ENCODE results near the gene CAPN11.
"Not testable (repeated sequence)": the region's sequence is repeated elsewhere in the genome, so short reads cannot be mapped to it uniquely, and the experiment has no call there.

CAPN11 gene

DNA sequence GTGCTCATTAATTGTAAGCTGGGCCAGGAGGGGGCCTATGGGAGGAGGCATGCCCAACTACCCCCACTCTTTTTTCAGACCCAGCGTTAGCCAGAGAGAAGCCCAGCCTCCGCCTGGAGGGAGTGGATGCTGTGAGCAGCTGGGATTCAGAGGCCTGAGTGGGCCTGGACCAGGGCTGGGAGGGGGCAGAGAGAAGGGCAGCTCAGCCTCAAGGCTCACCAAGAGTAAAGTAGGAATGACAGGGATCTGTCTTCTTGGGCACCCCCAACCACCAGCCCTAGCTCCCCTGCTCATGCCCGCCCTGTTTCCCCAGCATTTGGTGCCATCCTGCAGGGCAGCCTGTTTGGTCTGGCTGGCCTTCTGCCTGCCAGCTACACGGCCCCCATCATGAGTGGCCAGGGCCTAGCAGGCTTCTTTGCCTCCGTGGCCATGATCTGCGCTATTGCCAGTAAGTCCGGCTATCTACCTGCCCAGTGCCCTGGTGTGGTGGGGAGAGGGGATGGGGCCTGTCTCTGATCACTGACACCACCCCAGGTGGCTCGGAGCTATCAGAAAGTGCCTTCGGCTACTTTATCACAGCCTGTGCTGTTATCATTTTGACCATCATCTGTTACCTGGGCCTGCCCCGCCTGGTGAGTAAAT lies 71.5 kb downstream of the CAPN11 start:
- no peak for DNase-seq (ENCODE audit: low read depth, low spot score)

DNA sequence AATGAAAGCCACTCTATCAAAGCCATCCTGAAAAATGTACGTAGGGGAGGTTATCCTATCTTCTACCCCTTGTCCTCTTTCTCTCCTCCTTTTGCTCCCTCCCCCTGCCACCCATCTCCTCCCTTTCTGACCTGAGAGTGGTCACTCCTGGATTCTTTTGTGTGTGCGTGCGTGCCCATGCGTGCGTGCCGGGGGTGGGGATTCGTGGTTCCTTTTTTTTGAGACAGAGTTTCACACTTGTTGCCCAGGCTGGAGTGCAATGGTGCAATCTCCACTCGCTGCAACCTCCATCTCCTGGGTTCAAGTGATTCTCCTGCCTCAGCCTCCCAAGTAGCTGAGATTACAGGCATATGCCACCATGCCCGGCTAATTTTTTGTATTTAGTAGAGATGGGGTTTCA lies 72.8 kb downstream of the CAPN11 start:
- Histone ChIP-seq H3K4me1 (ENCODE audit: insufficient read depth, insufficient read length) (peaks cover 15% of the 10 kb centered on the region), H3K36me3 (ENCODE audit: insufficient read depth, insufficient read length, low read length) (peaks cover 59% of the 10 kb centered on the region)
- H3K9ac ChIP-seq (ENCODE audit: insufficient read length, low read depth) = not testable (repeated sequence)

More for the DNA sequence above, 71.5 kb downstream of the CAPN11 start:
- no peak overlapping the region for H3K4me3 ChIP-seq (ENCODE audit: insufficient read length, low read depth)
- H3K4me1 ChIP-seq (ENCODE audit: insufficient read depth, insufficient read length) = peaks cover 23% of the 10 kb centered on the region
- no peaks in the 10 kb centered on the region for H3K27me3 ChIP-seq (ENCODE audit: insufficient read depth, insufficient read length)
- TF ChIP-seq YY1 (IDR thresholded peaks at IDR 0.05; ENCODE audit: insufficient read depth, insufficient read length) (no peak), ZNF274 (IDR thresholded peaks at IDR 0.05; ENCODE audit: low read depth, low read length) (no peak), SUZ12 (IDR thresholded peaks at IDR 0.05; ENCODE audit: extremely low read depth, insufficient read depth, insufficient read length) (no peak)
- no peaks in the 10 kb centered on the region for H3K9me3 ChIP-seq (ENCODE audit: insufficient read depth, low read length)
- peaks cover 54% of the 10 kb centered on the region for H3K36me3 ChIP-seq (ENCODE audit: insufficient read depth, insufficient read length, low read length)
- H3K9ac ChIP-seq (ENCODE audit: insufficient read length, low read depth) = no peak overlapping the region

DNA sequence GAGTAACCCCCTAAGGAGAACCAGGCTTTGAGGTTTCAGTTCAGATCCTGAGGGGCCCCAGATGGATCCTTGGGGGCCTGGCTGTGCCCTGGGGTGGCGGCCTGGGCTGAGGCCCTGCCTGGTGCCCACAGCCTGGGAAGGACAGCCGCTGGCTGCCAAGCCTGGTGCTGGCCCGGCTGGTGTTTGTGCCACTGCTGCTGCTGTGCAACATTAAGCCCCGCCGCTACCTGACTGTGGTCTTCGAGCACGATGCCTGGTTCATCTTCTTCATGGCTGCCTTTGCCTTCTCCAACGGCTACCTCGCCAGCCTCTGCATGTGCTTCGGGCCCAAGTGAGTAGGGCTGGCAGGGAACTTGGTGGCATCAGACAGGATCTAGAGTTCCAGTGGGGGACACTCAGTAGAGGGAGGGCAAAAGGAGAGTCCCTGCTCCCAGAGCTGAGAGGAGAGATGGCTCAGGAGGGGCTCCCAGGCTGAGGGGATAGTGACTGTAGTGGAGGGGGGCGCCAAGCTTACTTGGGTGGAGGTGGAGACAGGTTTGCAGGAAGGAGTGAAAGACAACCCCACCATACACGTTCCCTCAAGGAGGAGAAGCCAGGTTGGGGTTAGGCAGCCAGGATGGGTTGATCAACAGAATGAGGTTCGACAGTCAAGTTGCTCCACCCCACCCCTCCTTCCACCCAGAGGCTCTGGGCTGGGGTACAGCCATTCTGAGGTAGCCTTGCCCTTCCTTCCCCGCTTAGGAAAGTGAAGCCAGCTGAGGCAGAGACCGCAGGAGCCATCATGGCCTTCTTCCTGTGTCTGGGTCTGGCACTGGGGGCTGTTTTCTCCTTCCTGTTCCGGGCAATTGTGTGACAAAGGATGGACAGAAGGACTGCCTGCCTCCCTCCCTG lies 74.3 kb downstream of the CAPN11 start:
- no peak for DNase-seq (ENCODE audit: low read depth, low spot score)
- peaks cover 59% of the 10 kb centered on the region for H3K36me3 ChIP-seq (ENCODE audit: insufficient read depth, insufficient read length, low read length)

More for the DNA sequence above, 72.8 kb downstream of the CAPN11 start:
- not testable (repeated sequence) for H3K27me3 ChIP-seq (ENCODE audit: insufficient read depth, insufficient read length); H3K4me3 ChIP-seq (ENCODE audit: insufficient read length, low read depth); H3K9me3 ChIP-seq (ENCODE audit: insufficient read depth, low read length); DNase-seq (ENCODE audit: low read depth, low spot score)

DNA sequence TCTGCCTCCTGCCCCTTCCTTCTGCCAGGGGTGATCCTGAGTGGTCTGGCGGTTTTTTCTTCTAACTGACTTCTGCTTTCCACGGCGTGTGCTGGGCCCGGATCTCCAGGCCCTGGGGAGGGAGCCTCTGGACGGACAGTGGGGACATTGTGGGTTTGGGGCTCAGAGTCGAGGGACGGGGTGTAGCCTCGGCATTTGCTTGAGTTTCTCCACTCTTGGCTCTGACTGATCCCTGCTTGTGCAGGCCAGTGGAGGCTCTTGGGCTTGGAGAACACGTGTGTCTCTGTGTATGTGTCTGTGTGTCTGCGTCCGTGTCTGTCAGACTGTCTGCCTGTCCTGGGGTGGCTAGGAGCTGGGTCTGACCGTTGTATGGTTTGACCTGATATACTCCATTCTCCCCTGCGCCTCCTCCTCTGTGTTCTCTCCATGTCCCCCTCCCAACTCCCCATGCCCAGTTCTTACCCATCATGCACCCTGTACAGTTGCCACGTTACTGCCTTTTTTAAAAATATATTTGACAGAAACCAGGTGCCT lies 75.0 kb downstream of the CAPN11 start:
- Histone ChIP-seq H3K27me3 (ENCODE audit: insufficient read depth, insufficient read length) (no peaks in the 10 kb centered on the region), H3K9ac (ENCODE audit: insufficient read length, low read depth) (peak overlapping the region; percentile 11), H3K4me3 (ENCODE audit: insufficient read length, low read depth) (no peak overlapping the region), H3K4me1 (ENCODE audit: insufficient read depth, insufficient read length) (peaks cover 10% of the 10 kb centered on the region), H3K36me3 (ENCODE audit: insufficient read depth, insufficient read length, low read length) (peaks cover 59% of the 10 kb centered on the region), H3K9me3 (ENCODE audit: insufficient read depth, low read length) (no peaks in the 10 kb centered on the region)
- no peak for DNase-seq (ENCODE audit: low read depth, low spot score)
- TF ChIP-seq YY1 (IDR thresholded peaks at IDR 0.05; ENCODE audit: insufficient read depth, insufficient read length) (no peak), SUZ12 (IDR thresholded peaks at IDR 0.05; ENCODE audit: extremely low read depth, insufficient read depth, insufficient read length) (no peak), ZNF274 (IDR thresholded peaks at IDR 0.05; ENCODE audit: low read depth, low read length) (no peak)

More for the DNA sequence above, 74.3 kb downstream of the CAPN11 start:
- H3K4me1 ChIP-seq (ENCODE audit: insufficient read depth, insufficient read length) = peaks cover 10% of the 10 kb centered on the region
- no peaks in the 10 kb centered on the region for H3K27me3 ChIP-seq (ENCODE audit: insufficient read depth, insufficient read length)
- H3K9ac ChIP-seq (ENCODE audit: insufficient read length, low read depth) = no peak overlapping the region
- H3K4me3 ChIP-seq (ENCODE audit: insufficient read length, low read depth) = no peak overlapping the region
- no peaks in the 10 kb centered on the region for H3K9me3 ChIP-seq (ENCODE audit: insufficient read depth, low read length)
- TF ChIP-seq YY1 (IDR thresholded peaks at IDR 0.05; ENCODE audit: insufficient read depth, insufficient read length) (no peak), SUZ12 (IDR thresholded peaks at IDR 0.05; ENCODE audit: extremely low read depth, insufficient read depth, insufficient read length) (no peak), ZNF274 (IDR thresholded peaks at IDR 0.05; ENCODE audit: low read depth, low read length) (no peak)
